Stimulated activated CD8-positive, alpha-beta memory T cell treated with anti-CD3 and anti-CD28 coated beads, Interleukin-2, amount 100 ng/mL, for 48 hours (primary cell): ENCODE data around the gene CHMP5.
A peak's percentile ranks its signal among the peaks of the same experiment; 100 is the strongest.

Experiments used
- DNase-seq, 2 donors: peaks; one replicate each; pipeline ENCODE4 v3.0.0-alpha.2; 2020; ENCODE audit warnings: low read depth in 2 of 2

The CHMP5 gene

DNA sequence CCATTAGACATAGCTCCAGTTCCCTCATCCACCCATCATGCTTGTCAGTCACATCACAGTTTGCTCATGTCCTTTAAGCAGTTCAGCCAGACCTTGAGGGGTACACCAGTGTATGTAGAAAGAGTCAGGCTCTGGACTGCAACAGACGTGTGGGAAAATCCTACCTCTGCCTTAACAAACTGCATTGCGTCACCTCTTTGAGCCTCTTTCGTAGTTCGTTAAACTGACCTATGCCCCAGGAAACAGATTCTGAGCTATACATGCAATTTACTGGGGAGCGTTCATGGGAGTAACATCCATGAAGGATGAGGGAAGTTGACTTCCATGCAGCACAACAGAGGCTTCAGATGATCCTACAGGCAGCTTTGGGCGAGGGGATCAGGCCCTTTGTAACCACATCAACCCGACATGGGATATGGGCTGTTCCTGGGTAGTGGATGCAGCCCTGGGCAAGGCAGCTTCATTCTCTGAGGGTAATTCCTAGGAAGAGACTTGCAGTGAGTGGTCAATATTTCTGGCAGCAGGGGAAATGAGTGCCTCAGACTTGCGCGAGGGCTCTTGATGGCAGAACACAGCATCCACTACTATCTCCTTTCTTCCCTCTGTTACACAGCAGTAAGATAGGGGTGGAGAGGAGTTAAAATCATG, 20.6 kb upstream of the CHMP5 start:
- no peak for DNase-seq

DNA sequence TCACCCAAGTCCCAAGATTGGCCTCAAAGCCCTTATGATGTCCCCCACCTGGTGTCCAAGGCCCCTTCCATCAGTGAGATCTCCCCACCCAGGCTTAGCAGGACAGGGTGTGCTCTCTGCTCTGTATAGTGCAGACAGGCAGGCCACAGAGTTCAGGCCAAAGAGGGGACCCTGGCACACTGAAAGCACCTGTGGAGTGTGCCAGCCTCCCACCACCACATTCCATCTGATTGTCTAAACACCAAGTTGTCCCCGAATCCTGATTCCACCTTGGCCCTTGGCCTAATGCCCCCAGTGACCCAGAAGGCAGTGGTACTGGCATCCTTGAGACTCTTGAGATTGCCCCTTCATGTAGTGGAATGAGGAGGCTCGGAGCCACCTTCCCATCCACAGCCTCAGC, 19.5 kb upstream of the CHMP5 start:
- DNase-seq, result no peak

DNA sequence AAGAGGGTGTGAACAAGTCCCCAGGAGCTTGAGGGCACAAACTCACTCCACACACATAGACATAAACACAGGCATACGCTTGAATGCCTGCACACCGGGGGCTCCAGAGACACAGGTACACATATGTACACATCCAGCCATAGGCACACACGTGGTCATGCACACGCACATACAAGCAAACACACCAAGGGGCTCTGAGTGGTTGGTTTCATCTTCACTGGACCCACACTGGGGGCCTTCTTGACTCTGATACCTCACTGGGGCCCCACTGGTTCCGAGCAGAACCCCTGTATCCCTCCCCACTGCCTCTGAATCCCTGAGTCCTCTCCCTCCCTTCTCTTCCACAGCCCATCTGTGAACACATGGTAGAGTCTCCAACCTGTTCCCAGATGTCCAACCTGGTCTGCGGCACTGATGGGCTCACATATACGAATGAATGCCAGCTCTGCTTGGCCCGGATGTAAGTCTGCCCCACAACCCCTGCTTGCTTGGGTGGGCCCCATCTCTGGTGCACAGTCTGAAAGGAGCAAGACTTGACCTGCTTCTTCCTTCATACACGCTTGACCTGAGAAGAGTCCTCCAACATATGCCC, 18.5 kb upstream of the CHMP5 start:
- DNase-seq, result no peak

DNA sequence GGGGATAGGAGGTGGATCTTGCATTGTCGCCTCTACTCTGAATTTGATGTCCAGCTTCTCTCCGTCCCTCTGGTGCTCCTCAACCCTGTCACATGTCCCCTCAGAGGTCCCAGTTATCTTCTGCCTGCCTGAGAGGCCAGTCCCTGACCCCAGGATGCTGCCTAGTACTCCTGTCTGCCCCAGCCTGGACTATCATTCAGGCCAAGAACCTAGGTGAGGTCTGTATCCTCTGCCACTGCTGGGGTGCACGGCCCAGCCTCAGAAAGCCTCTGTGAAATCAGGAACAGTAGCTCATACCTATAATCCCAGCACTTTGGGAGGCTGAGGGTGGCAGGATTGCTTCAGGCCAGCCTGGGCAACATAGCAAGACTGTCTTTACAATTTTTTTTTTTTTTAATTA, 16.2 kb upstream of the CHMP5 start:
- DNase-seq, result no peak

DNA sequence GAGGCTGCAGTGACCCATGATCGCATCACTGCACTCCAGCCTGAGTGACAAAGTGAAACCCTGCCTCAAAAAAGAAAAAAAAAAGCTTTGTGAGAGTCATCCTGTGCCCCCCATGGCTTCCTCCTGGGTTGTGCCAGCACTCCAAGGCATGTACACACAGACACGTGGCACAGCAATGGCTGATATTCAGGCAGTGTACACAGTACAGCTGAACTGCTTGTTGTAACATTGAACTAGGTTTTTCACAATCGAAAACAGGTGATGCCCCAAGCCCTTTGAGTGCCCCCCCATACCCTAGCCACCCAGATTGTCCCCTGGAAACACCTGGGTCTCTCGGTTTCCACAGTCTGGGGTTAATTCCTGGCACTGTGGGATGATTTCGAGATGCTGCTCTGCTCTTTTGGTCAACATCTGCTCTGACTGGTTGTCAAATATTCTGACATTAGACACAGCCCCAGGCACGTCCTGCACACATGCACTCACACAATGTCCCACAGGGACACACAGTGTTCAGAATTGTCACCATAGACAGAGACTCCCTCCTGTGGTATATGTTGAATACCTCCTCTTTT, 15.7 kb upstream of the CHMP5 start:
- no peak for DNase-seq

DNA sequence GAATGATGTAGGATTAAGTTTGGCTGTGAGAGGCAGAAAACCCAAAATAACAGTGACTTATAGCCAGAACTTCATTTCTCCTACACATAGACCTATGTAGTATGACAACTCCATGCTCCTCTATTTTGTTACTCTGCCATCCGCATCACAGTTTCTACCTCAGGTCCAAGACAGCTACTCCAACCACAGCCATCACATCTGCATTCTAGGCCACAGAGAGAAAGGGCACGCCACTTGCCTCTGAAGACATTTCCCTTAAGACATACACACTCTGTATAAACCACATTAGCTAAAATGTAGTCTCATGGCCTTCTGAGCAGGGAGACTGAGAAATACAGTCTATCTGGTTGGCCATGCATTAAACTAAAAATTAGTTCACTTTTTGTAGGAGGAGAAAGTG, 14.9 kb upstream of the CHMP5 start:
- DNase-seq, result no peak

DNA sequence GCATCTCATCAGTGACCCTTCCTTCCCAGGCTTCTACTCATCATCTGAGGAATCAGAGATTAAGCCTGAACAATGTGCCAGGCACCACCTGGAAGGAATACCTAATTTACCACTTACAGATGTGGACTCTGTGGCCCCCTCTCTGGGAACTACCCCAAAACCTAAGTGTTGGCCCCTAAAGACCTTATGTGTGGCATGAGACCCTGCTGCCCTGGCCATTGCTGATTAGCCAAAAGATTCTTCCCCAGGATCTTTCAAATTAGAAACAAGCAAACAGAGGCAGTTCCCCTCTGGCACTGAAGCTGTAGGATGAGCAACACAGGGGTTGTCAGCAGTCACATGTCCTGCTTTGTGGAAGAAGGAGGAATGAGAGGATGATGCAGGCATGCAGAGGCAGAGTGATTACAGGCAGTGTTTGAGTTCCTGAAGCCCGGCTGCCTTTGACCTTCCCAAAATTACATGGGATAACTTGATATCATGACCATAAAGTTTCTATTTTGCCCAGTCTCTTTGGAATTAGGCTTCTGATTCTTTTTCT, 14.3 kb upstream of the CHMP5 start:
- DNase-seq, result no peak

DNA sequence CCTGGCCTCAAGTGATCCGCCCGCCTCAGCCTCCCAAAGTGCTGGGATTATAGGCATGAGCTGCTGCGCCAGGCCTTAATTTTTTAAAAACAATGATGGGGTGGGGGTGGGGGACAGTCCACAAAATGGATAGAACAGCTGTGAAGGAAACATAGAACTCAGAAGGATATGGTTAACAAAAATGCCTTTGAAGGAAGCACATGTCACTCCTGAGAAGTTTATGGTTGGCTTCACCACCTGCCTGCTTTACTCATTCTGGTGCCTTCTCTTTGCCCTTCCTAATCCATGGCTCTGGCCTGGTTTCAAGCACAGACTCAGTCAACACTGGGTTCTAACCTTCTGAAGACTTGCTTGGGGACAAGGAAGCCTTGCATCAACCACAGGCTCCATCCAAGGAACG, 10.6 kb upstream of the CHMP5 start:
- DNase-seq, result no peak

DNA sequence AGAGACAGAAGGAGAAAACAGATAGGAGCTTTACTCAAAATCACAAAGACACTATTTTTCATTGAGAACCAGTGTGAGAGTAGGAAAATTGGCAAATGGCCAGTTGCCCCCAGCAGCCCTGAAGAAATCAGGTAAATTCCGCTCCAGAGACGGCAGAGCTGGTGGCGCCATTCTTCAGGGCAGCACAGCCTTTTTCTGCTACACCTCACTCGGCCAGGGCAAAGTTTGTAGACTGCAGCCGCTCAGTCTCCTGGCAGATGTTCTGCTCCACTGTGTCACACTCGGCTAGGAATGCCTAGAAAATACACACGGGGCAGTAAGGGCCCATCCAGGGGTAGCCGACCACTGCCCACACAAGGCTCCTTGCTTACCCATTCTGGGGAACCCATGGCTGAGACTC, 9.8 kb upstream of the CHMP5 start:
- DNase-seq, result no peak

DNA sequence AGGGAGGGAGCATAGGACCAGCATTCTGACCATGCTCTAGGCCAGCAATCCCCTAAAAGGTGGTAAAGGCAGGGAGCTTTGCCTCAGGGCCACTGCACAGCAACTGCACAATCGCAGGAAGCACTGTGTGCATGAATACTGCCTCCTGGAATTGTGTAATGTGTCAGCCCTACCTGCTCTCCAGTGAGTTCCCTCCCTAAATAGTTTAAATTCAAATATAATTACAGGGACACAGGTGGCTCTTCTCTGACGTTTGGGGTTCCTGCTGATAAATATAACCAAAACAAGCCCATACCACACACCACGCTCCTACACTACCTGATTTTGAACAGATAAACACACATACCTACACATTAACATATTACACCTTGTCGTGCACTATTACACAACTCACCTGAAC, 9.4 kb upstream of the CHMP5 start:
- DNase-seq, result no peak

DNA sequence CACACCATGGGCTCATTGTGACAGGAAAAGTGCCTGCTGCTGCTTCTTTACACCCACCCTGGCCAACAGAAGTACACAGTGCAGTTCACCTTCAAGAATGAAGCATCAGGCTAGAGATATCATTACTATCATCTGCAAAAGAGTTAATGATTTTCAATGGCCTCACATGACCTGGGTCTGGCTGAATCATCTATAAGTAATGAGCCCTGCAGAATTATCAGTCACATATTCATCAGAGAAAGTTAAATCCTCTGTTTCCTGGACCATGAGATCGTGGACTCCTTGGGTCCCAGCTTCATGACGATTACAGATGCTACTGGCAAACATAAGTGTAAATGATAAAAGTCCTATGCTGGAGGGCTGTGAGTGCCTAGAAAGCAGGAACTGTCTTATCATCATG, 8.6 kb upstream of the CHMP5 start:
- no peak for DNase-seq

DNA sequence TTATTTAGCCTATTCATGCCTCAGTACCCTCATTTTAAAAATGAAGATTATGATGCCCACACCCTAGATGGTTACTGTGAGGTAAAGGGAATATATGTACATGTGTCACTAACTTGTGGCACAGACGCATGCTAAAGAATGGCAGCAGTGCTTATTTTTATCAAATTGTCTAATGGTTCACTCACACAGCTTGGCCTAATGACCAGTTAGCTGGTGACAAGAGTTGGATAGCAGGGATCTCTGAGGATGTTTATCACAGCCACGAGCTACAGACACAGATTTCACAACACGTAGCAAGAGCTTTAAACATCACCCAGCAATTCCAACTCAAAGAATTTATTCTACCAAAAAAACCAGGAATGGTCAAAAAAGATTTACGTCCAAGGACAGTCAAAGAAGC, 7.6 kb upstream of the CHMP5 start:
- no peak for DNase-seq

DNA sequence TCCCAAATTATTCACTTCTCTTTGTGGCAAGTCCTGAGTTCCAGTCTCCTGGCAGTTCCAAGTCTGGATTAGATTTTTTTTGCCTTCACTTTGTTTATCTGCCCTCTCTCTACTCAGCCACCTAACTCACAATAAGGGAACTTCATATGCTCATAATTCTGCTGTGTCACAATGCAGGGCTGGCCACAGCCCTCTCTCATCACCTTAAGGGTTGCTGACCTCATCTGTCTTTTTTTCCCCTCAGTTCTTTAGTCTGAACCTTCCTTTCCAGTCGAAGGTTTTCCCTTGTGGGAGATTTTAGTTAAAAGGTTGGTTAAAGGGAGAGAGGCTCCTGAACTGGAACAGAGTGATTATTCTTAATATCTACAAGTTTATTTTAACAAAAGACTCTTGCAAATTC, 4.5 kb upstream of the CHMP5 start:
- no peak for DNase-seq

DNA sequence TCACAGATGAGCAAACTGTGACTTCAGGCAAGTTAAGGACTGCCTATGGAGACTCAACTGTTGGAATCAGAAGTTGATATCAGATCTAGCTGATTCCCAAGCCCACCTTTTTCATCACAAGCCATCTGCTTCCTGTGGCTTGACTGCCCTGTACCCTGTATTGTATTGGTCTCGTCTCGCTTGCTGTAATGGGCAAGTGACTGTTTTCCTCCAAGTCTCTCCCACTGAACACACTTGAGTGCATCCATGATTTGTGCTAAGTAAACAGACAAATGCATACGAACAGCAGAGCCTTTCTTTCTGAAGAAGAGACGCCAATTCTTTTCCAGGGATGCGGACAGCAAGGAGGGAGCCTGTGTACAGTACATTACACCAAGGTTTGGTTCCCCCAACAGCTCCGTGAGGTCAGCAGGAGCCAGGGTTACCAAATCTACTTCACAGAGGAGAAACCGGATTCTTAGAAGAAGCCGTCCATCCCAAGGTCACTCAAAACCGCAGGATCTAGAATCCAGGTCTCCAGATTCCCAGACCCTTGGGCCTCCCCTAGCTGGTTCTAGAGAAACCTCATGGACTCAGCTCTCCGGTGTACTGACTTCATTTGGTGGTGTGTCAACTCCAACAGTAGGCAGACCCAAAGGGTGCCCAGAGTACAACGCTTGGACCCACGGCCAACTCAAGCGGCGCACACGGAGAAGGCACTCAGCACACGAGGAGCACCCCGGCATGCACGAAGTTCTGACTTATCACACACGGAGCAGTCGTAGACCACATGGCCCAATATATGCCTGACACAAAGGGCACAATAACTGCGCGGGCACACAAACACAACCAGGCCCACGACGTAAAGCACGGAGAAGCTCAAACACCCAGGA, 1.5 kb upstream of the CHMP5 start:
- DNase-seq, result no peak

DNA sequence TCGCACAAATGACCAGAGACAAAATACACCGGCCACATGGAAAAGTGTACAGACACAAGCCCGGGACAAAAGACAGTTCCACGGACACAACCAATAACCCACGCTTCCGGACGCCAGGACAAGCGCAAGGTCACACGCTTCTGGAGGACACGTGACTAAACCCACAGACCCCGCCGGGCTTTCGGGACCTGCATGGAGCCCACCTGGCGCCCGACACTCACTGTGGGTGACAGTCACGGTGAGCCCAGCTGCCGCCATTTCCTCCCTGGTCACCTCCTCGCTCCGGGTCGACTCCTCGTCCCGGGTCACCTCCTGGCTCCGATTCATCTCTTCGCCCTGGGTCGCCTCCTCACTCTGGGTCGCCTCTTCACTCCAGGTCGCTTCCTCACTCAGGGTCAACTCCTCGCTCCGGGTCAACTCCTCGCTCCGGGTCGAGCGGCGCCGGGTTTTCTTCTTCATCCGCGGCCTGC, 811 bp upstream of the CHMP5 start:
- DNase-seq, result peak; percentile 28 to 36

DNA sequence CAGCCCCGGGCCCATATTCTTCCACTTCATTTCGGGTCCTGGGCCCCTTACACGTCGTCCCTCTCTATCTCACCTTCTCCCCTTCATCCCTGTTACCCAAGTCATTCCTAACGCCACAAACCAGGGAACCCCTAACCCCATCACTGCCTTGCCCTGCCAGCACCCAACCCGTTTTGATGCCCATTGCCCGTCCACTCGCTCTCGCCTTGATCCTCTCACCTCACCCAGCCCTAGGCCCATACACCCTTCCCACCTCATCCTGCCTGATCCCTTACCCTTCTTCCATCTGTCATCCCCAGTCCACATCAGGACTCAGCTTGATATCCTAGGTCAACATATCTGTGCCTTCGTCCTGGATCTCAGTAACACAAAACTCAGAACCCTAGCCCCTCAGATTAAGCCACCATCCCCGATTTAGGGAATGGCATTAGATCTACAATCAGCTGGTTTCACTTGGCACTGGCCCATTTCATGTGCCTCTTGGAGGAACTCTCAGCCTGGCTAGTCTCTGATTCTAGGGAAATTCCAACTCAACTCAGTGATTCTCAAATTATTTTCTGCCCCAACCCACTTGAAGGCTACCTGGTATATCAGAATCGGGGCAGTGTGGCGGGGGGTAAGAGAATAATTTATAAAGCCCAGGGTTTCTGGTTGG, 489 bp downstream of the CHMP5 start:
- DNase-seq, result no peak

DNA sequence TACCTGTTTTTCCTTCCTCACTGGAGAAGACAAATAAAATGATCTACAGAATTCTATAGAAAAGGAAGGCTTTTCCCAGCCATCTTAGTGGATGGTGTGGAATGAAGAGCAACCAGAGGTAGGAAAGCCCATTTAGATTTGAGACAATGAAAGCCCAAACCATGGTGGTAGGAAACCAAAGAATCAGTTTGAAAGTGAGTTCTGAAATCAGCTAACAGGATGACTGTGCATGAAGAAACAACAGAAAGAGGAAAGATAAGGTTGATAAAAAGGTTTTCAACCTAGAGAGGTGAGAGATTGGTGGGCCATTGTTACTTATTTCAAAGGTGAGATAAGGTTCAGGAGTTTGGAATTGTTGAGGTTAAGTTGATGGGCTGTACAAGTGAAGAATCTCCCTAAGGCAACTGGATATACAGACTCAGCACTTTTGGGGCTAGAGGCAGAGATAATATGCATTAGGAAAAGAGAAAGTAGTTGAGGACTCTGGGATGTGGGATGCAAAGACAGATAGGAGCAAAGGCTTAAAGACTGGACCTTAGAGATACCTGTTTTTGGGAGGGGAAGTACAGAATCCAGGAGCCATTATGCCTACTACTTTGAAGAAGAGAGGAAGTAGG, 2.4 kb downstream of the CHMP5 start:
- DNase-seq, result no peak

DNA sequence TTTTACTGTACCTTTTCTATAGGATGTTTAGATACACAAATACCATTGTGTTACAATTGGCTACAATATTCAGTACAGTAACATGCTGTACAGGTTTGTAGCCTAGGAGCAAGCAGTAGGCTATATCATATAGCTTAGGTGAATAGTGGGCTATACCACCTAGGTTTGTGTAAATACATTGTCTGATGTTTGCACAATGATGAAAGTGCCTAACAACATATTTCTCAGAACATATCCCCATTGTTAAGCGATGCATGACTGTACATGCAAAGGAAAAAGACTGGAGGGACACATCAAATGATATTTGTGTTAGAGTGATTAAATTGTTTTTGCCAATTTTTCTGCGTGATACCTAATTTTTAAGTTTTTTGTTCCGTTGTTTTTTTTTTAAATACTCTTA, 5.3 kb downstream of the CHMP5 start:
- DNase-seq, result no peak

DNA sequence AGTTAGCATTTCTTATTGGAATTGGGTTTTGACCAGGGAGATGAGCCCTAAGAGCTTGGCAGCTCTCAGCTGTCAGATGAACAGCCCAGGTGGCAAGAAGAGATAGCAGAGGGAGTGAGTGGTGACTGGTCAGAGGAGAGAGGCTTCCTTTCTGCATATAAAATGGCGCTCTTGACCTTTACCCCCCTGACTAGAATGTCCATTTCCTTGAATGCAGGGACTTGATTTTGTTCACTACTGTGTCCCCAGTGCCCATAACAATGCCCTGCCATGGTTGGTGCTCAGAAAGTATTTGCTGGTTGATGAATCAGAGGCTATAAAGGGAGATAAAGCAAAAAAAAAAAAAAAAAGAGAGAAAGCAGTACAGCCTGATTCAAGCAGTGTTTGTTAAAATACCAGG, 7.2 kb downstream of the CHMP5 start:
- no peak for DNase-seq

DNA sequence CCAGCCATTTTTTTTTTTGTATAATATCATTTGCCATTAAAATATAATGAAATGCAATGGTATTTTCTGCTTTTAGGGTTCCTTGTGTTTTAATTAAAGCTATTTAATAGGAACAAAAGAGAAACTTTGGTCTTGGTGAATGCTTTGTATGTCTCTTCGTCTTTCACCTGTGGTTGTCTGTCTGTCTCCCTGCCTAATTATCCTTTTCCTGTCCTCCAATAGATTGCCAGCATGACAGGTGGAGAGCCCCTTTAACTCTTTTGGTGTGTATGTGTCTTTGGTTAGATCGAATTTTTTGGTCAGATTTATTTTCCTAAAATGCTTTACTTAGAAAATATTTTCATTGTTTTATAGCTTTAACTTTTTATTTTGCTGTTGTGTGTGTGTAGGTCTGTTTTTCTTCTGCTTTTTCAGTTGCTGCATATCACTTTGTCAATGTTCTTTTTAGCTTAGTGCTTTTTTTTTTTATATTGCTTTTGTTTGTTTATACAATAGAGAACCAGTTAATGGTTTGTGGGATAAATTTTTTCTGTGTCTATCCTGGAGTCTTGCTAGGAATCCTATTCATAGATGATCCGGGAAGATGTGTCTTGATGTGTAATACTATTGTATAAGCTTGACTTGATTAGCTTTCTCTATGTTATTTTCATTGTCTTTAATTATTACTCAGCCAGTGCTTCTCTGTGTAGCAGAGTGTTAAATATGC, 8.6 kb downstream of the CHMP5 start:
- no peak for DNase-seq

DNA sequence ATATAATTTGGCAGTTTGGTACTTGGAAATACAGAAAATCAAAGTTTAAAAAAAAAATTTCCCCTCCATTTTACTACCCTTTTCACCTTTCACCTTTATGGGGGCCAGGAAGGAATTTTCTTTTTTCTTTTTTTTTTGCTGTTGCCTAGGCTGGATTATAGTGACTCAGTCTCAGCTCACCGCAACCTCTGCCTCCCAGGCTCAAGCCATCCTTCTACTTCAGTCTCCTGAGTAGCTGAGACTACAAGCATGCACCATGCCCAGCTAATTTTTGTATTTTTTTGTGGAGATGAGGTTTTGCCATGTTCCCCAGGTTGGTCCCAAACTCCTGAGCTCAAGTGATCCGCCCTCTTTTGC, 9.1 kb downstream of the CHMP5 start:
- no peak for DNase-seq
